ENCODE data around the gene MLLT3. TPM values are rescaled to one million over a fixed set of nuclear protein-coding genes. Genes with fewer than 3 reads are reported as not detected.

Gene MLLT3
- total RNA-seq, 2 donors from 2014 or later, result 5.3 to 10.2 TPM

GRCh38 chr9:20538956-20539355 lies 83.3 kb downstream of the MLLT3 start:
- ATAC-seq (no peak), DNase-seq (no peak)
- intact Hi-C loops (cut with DNase I), result no loop called here

- DNase-seq (no peak), ATAC-seq (no peak)
- intact Hi-C loops (cut with DNase I), result no loop called here
Measured at GRCh38 chr9:20538092-20538491, 84.2 kb downstream of the MLLT3 start.

GRCh38 chr9:20537294-20537693 lies 85.0 kb downstream of the MLLT3 start:
- DNase-seq (no peak), ATAC-seq (no peak)
- intact Hi-C loops (cut with DNase I), result no loop called here

- intact Hi-C loops (cut with DNase I), result no loop called here
- ATAC-seq, result no peak
- no peak for DNase-seq
Measured at GRCh38 chr9:20532584-20532983, 89.7 kb downstream of the MLLT3 start.

GRCh38 chr9:20529837-20530236 lies 92.5 kb downstream of the MLLT3 start:
- no peak for DNase-seq
- ATAC-seq, result no peak
- intact Hi-C loops (cut with DNase I), result no loop called here

- DNase-seq (no peak), ATAC-seq (no peak)
- intact Hi-C loops (cut with DNase I), result no loop called here
Measured at GRCh38 chr9:20528253-20528652, 94.0 kb downstream of the MLLT3 start.

GRCh38 chr9:20526500-20527319 lies 95.6 kb downstream of the MLLT3 start:
- no peak for ATAC-seq
- no peak for DNase-seq
- intact Hi-C loops (cut with DNase I), result no loop called here

- intact Hi-C loops (cut with DNase I), result no loop called here
- DNase-seq (no peak), ATAC-seq (no peak)
Measured at GRCh38 chr9:20524776-20525175, 97.5 kb downstream of the MLLT3 start.

- no peak for ATAC-seq
- DNase-seq, result no peak
- intact Hi-C loops (cut with DNase I), result no loop called here
Measured at GRCh38 chr9:20518737-20519136, 103.6 kb downstream of the MLLT3 start.

GRCh38 chr9:20513126-20513913 lies 109.0 kb downstream of the MLLT3 start:
- intact Hi-C loops (cut with DNase I), result no loop called here
- DNase-seq (no peak), ATAC-seq (no peak)

GRCh38 chr9:20512636-20513035 lies 109.7 kb downstream of the MLLT3 start:
- no peak for DNase-seq
- ATAC-seq, result no peak
- intact Hi-C loops (cut with DNase I), result no loop called here

- intact Hi-C loops (cut with DNase I), result no loop called here
- DNase-seq, result no peak
- no peak for ATAC-seq
Measured at GRCh38 chr9:20512106-20512505, 110.2 kb downstream of the MLLT3 start.

GRCh38 chr9:20511686-20512085 lies 110.6 kb downstream of the MLLT3 start:
- ATAC-seq (no peak), DNase-seq (no peak)
- intact Hi-C loops (cut with DNase I), result no loop called here

GRCh38 chr9:20509466-20509865 lies 112.8 kb downstream of the MLLT3 start:
- DNase-seq (no peak), ATAC-seq (no peak)
- intact Hi-C loops (cut with DNase I), result no loop called here

- DNase-seq (no peak), ATAC-seq (no peak)
- intact Hi-C loops (cut with DNase I), result no loop called here
Measured at GRCh38 chr9:20508242-20508641, 114.1 kb downstream of the MLLT3 start.

- DNase-seq (no peak), ATAC-seq (no peak)
- intact Hi-C loops (cut with DNase I), result no loop called here
Measured at GRCh38 chr9:20507431-20507830, 114.9 kb downstream of the MLLT3 start.

- ATAC-seq (no peak), DNase-seq (no peak)
- intact Hi-C loops (cut with DNase I), result no loop called here
Measured at GRCh38 chr9:20506099-20506900, 116.0 kb downstream of the MLLT3 start.

GRCh38 chr9:20505574-20505973 lies 116.7 kb downstream of the MLLT3 start:
- intact Hi-C loops (cut with DNase I), result no loop called here
- no peak for DNase-seq

GRCh38 chr9:20504930-20505329 lies 117.4 kb downstream of the MLLT3 start:
- ATAC-seq (no peak), DNase-seq (no peak)
- intact Hi-C loops (cut with DNase I), result no loop called here

More at GRCh38 chr9:20505574-20505973, 116.7 kb downstream of the MLLT3 start:
- ATAC-seq, result no peak

GRCh38 chr9:20500101-20500500 lies 122.2 kb downstream of the MLLT3 start:
- intact Hi-C loops (cut with DNase I), result no loop called here
- DNase-seq (no peak), ATAC-seq (no peak)
